ENCODE data around the gene LGR5. TPM values are rescaled to one million over a fixed set of nuclear protein-coding genes. Genes with fewer than 3 reads are reported as not detected.
"Not testable (repeated sequence)": the region's sequence is repeated elsewhere in the genome, so short reads cannot be mapped to it uniquely, and the experiment has no call there.

Gene LGR5
- total and polyA plus RNA-seq, 5 donors from 2014 or later = not detected

DNA sequence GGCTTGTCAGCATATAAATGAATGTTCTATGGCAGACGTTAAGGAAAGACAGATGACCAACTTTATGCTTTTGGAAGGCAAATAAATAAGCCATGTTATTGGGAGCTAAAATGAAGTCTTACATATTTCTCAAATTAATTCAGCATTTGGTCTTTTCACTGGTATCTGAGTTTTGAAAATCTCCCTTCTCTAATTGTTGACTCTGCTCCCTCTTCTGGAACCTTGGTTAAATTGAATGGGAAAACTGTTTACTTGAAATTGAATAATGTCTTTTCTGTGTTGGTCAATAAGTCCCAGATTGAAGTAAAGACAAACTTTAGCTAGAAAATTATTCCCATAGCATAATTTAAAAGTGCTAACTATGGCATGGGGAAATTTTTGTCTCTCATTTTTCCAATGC is 38.7 kb downstream of the LGR5 start:
- Mint-ChIP-seq H3K9me3 (peaks cover 0 to 4% (median 0%) of the 10 kb centered on the region in 7 donors), H3K4me1 (no peaks in the 10 kb centered on the region), H3K4me3 (no peak overlapping the region), H3K36me3 (no peaks in the 10 kb centered on the region), H3K27ac (no peak overlapping the region), H3K27me3 (peaks cover 5% of the 10 kb centered on the region)
- Histone ChIP-seq H3K9me3 (ENCODE audit: control insufficient read depth in 2 of 2, low read length in 2 of 2) (no peaks in the 10 kb centered on the region), H3K27ac (ENCODE audit: insufficient read depth, low read length, poor library complexity, severe bottlenecking) (no peak overlapping the region), H3K36me3 (ENCODE audit: control insufficient read depth, insufficient read depth, low read length) (no peaks in the 10 kb centered on the region), H3K4me3 (ENCODE audit: low read depth, low read length) (no peak overlapping the region), H3K27me3 (ENCODE audit: control insufficient read depth, insufficient read depth, low read length) (peaks cover 2% of the 10 kb centered on the region), H3K4me1 (ENCODE audit: control insufficient read depth, insufficient read depth, low read length, poor library complexity, severe bottlenecking) (no peaks in the 10 kb centered on the region)
- ATAC-seq (ENCODE audit: low read depth in 2 of 2) (no peak), DNase-seq (no peak)

GRCh38 chr12:71484272-71484905 is 44.8 kb downstream of the LGR5 start:
- Histone ChIP-seq H3K27me3 (ENCODE audit: control insufficient read depth, insufficient read depth, low read length) (no peaks in the 10 kb centered on the region), H3K9me3 (ENCODE audit: control insufficient read depth in 2 of 2, low read length in 2 of 2) (no peaks in the 10 kb centered on the region), H3K4me3 (ENCODE audit: low read depth, low read length) (no peak overlapping the region), H3K4me1 (ENCODE audit: control insufficient read depth, insufficient read depth, low read length, poor library complexity, severe bottlenecking) (no peaks in the 10 kb centered on the region), H3K27ac (ENCODE audit: insufficient read depth, low read length, poor library complexity, severe bottlenecking) (no peak overlapping the region), H3K36me3 (ENCODE audit: control insufficient read depth, insufficient read depth, low read length) (no peaks in the 10 kb centered on the region)
- H3K9me3 Mint-ChIP-seq = peaks cover 0 to 4% (median 0%) of the 10 kb centered on the region in 7 donors
- no peaks in the 10 kb centered on the region for H3K4me1 Mint-ChIP-seq
- DNase-seq (no peak), ATAC-seq (ENCODE audit: low read depth in 2 of 2) (no peak)
- peaks cover 12% of the 10 kb centered on the region for H3K27me3 Mint-ChIP-seq
- no peak overlapping the region for H3K4me3 Mint-ChIP-seq
- H3K27ac Mint-ChIP-seq = no peak overlapping the region
- H3K36me3 Mint-ChIP-seq = no peaks in the 10 kb centered on the region

- H3K9me3 Mint-ChIP-seq, H3K36me3 Mint-ChIP-seq, H3K27me3 Mint-ChIP-seq: not testable (repeated sequence)
Measured at GRCh38 chr12:71490844-71491243, 51.2 kb downstream of the LGR5 start.

DNA sequence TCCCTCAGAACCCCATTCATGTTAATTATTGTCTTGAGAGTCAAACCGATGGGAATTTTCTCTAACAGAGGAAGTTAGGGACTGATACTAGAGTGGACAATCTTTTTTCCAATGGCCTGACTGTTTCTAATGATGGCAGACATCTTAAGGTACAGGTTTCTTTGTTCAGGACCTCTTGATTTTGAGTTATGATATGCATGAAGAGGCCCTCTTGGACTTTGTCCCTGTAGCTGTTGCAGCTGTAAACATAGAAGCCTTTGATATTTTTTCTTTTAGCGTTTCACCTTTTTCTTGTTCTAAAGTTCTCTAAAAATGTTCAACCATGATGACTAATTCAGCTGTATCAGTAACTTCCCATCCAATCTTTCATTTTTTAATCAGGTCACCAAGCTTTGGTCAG is 53.0 kb downstream of the LGR5 start:
- peaks cover 9% of the 10 kb centered on the region for H3K27me3 Mint-ChIP-seq
- Histone ChIP-seq H3K9me3 (ENCODE audit: control insufficient read depth in 2 of 2, low read length in 2 of 2) (peaks cover 0 to 3% of the 10 kb centered on the region in 2 experiments), H3K27me3 (ENCODE audit: control insufficient read depth, insufficient read depth, low read length) (no peaks in the 10 kb centered on the region), H3K4me3 (ENCODE audit: low read depth, low read length) (no peak overlapping the region), H3K4me1 (ENCODE audit: control insufficient read depth, insufficient read depth, low read length, poor library complexity, severe bottlenecking) (no peaks in the 10 kb centered on the region), H3K36me3 (ENCODE audit: control insufficient read depth, insufficient read depth, low read length) (no peaks in the 10 kb centered on the region), H3K27ac (ENCODE audit: insufficient read depth, low read length, poor library complexity, severe bottlenecking) (no peak overlapping the region)
- H3K27ac Mint-ChIP-seq = no peak overlapping the region
- no peaks in the 10 kb centered on the region for H3K4me1 Mint-ChIP-seq
- DNase-seq (no peak), ATAC-seq (ENCODE audit: low read depth in 2 of 2) (no peak)
- H3K36me3 Mint-ChIP-seq = no peaks in the 10 kb centered on the region
- H3K4me3 Mint-ChIP-seq = no peak overlapping the region
- H3K9me3 Mint-ChIP-seq = peaks cover 0 to 4% (median 0%) of the 10 kb centered on the region in 7 donors

More at GRCh38 chr12:71490844-71491243, 51.2 kb downstream of the LGR5 start:
- not testable (repeated sequence) for H3K9me3 ChIP-seq (ENCODE audit: control insufficient read depth in 2 of 2, low read length in 2 of 2); H3K4me1 ChIP-seq (ENCODE audit: control insufficient read depth, insufficient read depth, low read length, poor library complexity, severe bottlenecking); ATAC-seq (ENCODE audit: low read depth in 2 of 2); H3K4me3 ChIP-seq (ENCODE audit: low read depth, low read length); H3K4me3 Mint-ChIP-seq; H3K4me1 Mint-ChIP-seq; H3K27ac Mint-ChIP-seq; H3K27ac ChIP-seq (ENCODE audit: insufficient read depth, low read length, poor library complexity, severe bottlenecking); DNase-seq; H3K27me3 ChIP-seq (ENCODE audit: control insufficient read depth, insufficient read depth, low read length); H3K36me3 ChIP-seq (ENCODE audit: control insufficient read depth, insufficient read depth, low read length)

- no peak overlapping the region for H3K4me3 Mint-ChIP-seq
- H3K27me3 Mint-ChIP-seq = peaks cover 4% of the 10 kb centered on the region
- DNase-seq (no peak), ATAC-seq (ENCODE audit: low read depth in 2 of 2) (no peak)
- no peaks in the 10 kb centered on the region for H3K4me1 ChIP-seq (ENCODE audit: control insufficient read depth, insufficient read depth, low read length, poor library complexity, severe bottlenecking)
- no peaks in the 10 kb centered on the region for H3K27me3 ChIP-seq (ENCODE audit: control insufficient read depth, insufficient read depth, low read length)
- H3K36me3 ChIP-seq (ENCODE audit: control insufficient read depth, insufficient read depth, low read length) = no peaks in the 10 kb centered on the region
- H3K9me3 ChIP-seq (ENCODE audit: control insufficient read depth in 2 of 2, low read length in 2 of 2) = no peaks in the 10 kb centered on the region
- peaks cover 0 to 2% (median 0%) of the 10 kb centered on the region in 7 donors for H3K9me3 Mint-ChIP-seq
- peaks cover 0 to 11% (median 6%) of the 10 kb centered on the region in 4 donors for H3K4me1 Mint-ChIP-seq
- H3K36me3 Mint-ChIP-seq = no peaks in the 10 kb centered on the region
- H3K4me3 ChIP-seq (ENCODE audit: low read depth, low read length) = no peak overlapping the region
- H3K27ac Mint-ChIP-seq = no peak overlapping the region
- H3K27ac ChIP-seq (ENCODE audit: insufficient read depth, low read length, poor library complexity, severe bottlenecking) = no peak overlapping the region
Measured at GRCh38 chr12:71499834-71500233, 60.2 kb downstream of the LGR5 start.

- Histone ChIP-seq H3K4me1 (ENCODE audit: control insufficient read depth, insufficient read depth, low read length, poor library complexity, severe bottlenecking) (no peaks in the 10 kb centered on the region), H3K9me3 (ENCODE audit: control insufficient read depth in 2 of 2, low read length in 2 of 2) (no peaks in the 10 kb centered on the region), H3K27me3 (ENCODE audit: control insufficient read depth, insufficient read depth, low read length) (no peaks in the 10 kb centered on the region), H3K4me3 (ENCODE audit: low read depth, low read length) (no peak overlapping the region), H3K36me3 (ENCODE audit: control insufficient read depth, insufficient read depth, low read length) (no peaks in the 10 kb centered on the region), H3K27ac (ENCODE audit: insufficient read depth, low read length, poor library complexity, severe bottlenecking) (peak overlapping the region; percentile 19)
- peaks cover 0 to 1% (median 0%) of the 10 kb centered on the region in 7 donors for H3K9me3 Mint-ChIP-seq
- no peak overlapping the region for H3K4me3 Mint-ChIP-seq
- no peaks in the 10 kb centered on the region for H3K36me3 Mint-ChIP-seq
- ATAC-seq (ENCODE audit: low read depth in 2 of 2) (peak; percentile 42 to 52), DNase-seq (peak in 1 of 3 donors; percentile 41)
- no peaks in the 10 kb centered on the region for H3K27me3 Mint-ChIP-seq
- peak overlapping the region; percentile 3 to 73 (median 22) for H3K27ac Mint-ChIP-seq
- H3K4me1 Mint-ChIP-seq = peaks cover 0 to 11% (median 6%) of the 10 kb centered on the region in 4 donors
Measured at GRCh38 chr12:71503579-71504391, 64.2 kb downstream of the LGR5 start.

- H3K4me3 Mint-ChIP-seq = no peak overlapping the region
- Histone ChIP-seq H3K27me3 (ENCODE audit: control insufficient read depth, insufficient read depth, low read length) (no peaks in the 10 kb centered on the region), H3K27ac (ENCODE audit: insufficient read depth, low read length, poor library complexity, severe bottlenecking) (no peak overlapping the region), H3K36me3 (ENCODE audit: control insufficient read depth, insufficient read depth, low read length) (no peaks in the 10 kb centered on the region), H3K4me1 (ENCODE audit: control insufficient read depth, insufficient read depth, low read length, poor library complexity, severe bottlenecking) (no peaks in the 10 kb centered on the region), H3K4me3 (ENCODE audit: low read depth, low read length) (no peak overlapping the region), H3K9me3 (ENCODE audit: control insufficient read depth in 2 of 2, low read length in 2 of 2) (no peaks in the 10 kb centered on the region)
- no peak overlapping the region for H3K27ac Mint-ChIP-seq
- peaks cover 0 to 1% (median 0%) of the 10 kb centered on the region in 7 donors for H3K9me3 Mint-ChIP-seq
- no peaks in the 10 kb centered on the region for H3K27me3 Mint-ChIP-seq
- H3K36me3 Mint-ChIP-seq = no peaks in the 10 kb centered on the region
- no peak for DNase-seq
- H3K4me1 Mint-ChIP-seq = peaks cover 0 to 11% (median 6%) of the 10 kb centered on the region in 4 donors
- no peak for ATAC-seq (ENCODE audit: low read depth in 2 of 2)
Measured at GRCh38 chr12:71504476-71504875, 64.9 kb downstream of the LGR5 start.

All from CD4-positive, CD25-positive, alpha-beta regulatory T cell (primary cell).